Testis (tissue), 2 donors: ENCODE results near the gene NFU1.

Source experiments
- CTCF ChIP-seq, 3 experiments: fragments of 450-650 bp in 2 of 3; fragments of 200-600 bp in 1 of 3; sonication (generic) in 1 of 3; IDR thresholded peaks; one replicate each; pipeline ENCODE4 v1.5.1; 2016 to 2019; ENCODE audit warnings: antibody characterized with exemption in 3 of 3, mild to moderate bottlenecking in 2 of 3, moderate library complexity in 1 of 3
- POLR2A ChIP-seq: fragments of 450-650 bp; IDR thresholded peaks from one replicate; pipeline ENCODE4 v1.6.1; 2017; ENCODE audit warnings: antibody characterized with exemption, mild to moderate bottlenecking, moderate library complexity

GRCh38 chr2:69453475-69454129 is 16.4 kb upstream of the NFU1 start:
- TF ChIP-seq CTCF (IDR thresholded peaks at IDR 0.05) (no peak), POLR2A (no peak)
